Adrenal gland (tissue), 5 donors: ENCODE measurements around the gene GPR68.

Experiments used
- POLR2A ChIP-seq, 2 donors: fragments of 450-650 bp; IDR thresholded peaks; one replicate each; pipeline ENCODE4 v1.6.1; 2017; ENCODE audit warnings: antibody characterized with exemption in 2 of 2, mild to moderate bottlenecking in 2 of 2, moderate library complexity in 1 of 2
- TF ChIP-seq, protein P1 (sequence below), 6 experiments: fragments of 450-650 bp in 4 of 6; fragments of 200-600 bp in 2 of 6; sonication (generic) in 1 of 6; IDR thresholded peaks; 1 replicate in 5 of 6; 2 replicates in 1 of 6; pipeline versions ENCODE4 v1.5.1 to v1.8.0; 2016 to 2021; ENCODE audit warnings: antibody characterized with exemption in 6 of 6, mild to moderate bottlenecking in 2 of 6, moderate library complexity in 1 of 6
- donor health status: DM: no; HTN: no; CAD: no.

- TF ChIP-seq, protein P1, sequence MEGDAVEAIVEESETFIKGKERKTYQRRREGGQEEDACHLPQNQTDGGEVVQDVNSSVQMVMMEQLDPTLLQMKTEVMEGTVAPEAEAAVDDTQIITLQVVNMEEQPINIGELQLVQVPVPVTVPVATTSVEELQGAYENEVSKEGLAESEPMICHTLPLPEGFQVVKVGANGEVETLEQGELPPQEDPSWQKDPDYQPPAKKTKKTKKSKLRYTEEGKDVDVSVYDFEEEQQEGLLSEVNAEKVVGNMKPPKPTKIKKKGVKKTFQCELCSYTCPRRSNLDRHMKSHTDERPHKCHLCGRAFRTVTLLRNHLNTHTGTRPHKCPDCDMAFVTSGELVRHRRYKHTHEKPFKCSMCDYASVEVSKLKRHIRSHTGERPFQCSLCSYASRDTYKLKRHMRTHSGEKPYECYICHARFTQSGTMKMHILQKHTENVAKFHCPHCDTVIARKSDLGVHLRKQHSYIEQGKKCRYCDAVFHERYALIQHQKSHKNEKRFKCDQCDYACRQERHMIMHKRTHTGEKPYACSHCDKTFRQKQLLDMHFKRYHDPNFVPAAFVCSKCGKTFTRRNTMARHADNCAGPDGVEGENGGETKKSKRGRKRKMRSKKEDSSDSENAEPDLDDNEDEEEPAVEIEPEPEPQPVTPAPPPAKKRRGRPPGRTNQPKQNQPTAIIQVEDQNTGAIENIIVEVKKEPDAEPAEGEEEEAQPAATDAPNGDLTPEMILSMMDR (IDR thresholded peaks at IDR 0.05): no peak
- no peak for TF ChIP-seq POLR2A (IDR thresholded peaks at IDR 0.05)
Measured at GRCh38 chr14:91207008-91207407, 37.5 kb downstream of the GPR68 start.
